Stimulated activated naive CD4-positive, alpha-beta T cell (primary cell): ENCODE results near the gene CNTLN.
"Not testable (repeated sequence)": the region's sequence is repeated elsewhere in the genome, so short reads cannot be mapped to it uniquely, and the experiment has no call there.

ENCODE experiments used
- DNase-seq, 6 experiments: peaks; one replicate each; lab custom pipeline; 2025; lab: John Stamatoyannopoulos, UW

CNTLN gene

DNA sequence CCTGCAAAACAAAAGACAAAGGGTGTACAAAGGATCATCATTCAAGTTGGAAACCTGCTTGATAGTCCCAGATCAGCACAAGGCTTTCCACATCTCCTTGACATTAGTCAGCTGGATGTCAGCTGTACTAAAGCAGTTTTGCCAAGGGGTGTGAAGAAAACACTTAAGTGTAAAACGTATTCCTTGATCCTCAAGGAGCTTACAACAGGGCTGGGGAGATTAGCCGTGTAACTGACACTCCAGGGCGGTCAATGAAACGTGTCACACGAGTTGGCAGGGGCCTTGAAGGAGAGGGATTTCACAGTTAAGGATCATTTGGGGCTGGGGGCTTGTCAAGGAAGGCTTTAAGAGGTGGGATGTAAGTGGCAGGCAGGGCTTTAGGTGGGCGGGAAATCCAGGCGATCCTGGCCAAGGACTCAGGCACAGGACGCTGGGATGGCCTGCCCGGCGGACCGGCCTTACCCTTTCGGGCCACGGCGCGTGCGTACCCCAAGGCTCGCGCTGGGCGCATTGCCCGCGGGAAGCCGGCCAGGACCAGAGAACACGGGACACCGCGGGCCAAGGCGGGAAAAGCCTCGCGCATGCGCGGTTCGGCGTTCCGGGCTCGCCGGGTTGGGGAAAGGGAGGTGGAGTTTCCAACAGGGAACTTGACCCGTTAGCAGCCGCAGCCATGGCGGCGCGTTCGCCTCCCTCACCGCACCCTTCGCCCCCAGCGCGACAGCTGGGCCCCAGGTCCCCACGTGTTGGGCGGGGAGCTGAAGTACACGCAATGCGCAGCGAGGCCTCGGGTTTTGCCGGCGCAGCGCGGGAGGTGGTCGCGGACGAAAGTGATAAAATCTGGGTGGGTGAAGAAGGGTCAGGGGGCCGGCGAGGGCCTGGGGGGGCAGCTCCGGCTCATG is at the start of gene CNTLN:
CNTLN (plus strand) TSS at position 645 of the 899 bp plus-strand sequence; CDS start at position 671, 26 bp downstream.
- no peak for DNase-seq

DNA sequence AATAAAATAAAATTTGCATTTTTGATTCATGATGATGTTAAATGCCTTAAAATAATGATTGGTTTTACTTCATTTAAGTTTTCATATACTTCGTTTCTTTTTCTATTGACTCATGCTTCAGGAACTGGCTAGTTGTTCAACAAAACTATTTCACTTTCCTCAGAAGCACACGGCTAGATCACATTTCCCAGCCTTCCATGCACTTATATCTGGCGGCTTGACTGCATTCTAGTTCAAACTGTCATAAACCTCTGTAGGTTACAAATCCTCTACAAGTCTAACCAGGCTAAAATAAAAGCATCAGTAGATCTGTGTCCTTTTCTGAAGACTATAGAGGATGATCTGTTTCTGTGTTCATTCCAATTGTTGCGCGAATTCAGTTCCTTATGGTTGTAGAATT is 46.3 kb upstream of the CNTLN start:
- DNase-seq, result no peak

- DNase-seq, result no peak
These were observed 44.8 kb upstream of the CNTLN start for GRCh38 chr9:17090041-17090440.

DNA sequence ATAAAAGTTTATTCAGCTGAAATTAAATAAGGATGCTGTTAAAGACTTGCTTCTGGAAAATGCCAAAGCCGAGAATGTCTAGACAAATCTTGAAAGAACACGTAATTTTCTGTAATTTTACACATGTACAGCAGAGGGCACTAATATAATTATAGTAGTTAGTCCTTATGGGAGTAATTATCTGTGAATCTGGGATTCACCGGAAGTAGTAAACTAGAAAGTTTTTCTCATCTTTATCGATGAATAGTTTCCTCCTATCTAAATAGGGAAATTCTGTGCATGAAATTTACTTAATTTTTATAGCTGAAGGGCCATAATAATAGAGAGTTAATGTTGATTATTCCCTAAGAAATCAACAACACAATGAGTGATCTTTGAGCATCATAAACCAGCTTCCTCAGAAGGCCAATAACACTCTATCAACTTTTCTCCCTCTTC is 18.4 kb upstream of the CNTLN start:
- no peak for DNase-seq

GRCh38 chr9:17117372-17117771 is 17.5 kb upstream of the CNTLN start:
- DNase-seq, result no peak

DNA sequence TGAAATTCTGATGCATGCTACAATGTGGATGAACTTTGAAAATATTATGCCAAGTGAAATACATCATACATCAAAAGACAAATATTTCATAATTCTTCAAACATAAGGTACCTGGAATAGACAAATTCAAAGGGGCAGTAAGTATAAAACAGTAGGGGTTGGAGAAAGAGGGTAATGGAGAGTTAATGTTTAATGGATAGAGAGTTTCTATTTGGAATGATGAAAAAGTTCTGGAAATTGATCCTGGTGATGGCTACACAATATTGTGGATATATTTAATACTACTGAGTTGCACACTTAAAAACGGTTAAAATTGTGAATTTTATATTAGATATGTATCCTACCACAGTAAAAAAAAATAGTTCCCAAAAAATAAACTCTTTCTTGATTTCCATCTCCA is 14.6 kb upstream of the CNTLN start:
- DNase-seq, result no peak

DNA sequence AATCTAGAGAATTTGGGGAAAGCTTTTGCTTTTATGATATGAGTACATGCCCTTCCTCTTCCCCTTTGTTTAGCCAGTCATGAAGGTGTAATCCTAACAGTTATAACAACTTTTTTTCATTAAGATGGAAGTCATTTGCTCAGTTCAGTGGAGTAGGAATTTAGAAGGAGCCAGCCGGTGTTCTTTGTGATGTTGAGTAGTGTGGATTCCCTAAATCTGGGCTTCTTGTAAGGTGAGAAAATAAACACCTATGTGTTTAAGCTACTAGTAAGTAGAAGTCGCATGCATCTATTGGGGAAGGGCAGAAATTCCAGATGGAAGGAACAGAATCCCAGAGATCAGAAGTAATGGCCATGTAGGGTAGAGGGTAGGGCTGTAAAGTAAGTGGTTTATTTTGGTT is 13.6 kb upstream of the CNTLN start:
- no peak for DNase-seq

GRCh38 chr9:17130291-17130690 is 4.5 kb upstream of the CNTLN start:
- DNase-seq, result no peak

DNA sequence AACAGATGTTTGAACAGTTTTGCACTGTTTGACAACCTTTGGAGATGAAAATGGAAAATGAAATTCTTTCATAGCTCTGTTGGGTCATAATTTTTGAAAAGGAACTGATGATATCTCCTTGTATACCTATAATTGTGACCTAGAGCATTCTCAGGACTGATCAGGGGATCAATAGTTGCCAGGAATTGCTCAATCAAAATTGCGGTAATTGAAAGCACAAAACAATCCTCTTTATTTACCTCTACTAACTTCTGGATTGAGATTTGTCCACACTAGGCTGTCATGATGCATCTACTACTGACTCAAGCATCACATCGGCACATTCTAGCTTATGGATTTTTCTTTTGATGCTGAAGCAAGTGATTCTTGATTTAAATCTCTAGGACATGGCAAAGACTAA is 4.1 kb upstream of the CNTLN start:
- no peak for DNase-seq

- DNase-seq, result no peak
These were observed 3.3 kb upstream of the CNTLN start for GRCh38 chr9:17131494-17131893.

DNA sequence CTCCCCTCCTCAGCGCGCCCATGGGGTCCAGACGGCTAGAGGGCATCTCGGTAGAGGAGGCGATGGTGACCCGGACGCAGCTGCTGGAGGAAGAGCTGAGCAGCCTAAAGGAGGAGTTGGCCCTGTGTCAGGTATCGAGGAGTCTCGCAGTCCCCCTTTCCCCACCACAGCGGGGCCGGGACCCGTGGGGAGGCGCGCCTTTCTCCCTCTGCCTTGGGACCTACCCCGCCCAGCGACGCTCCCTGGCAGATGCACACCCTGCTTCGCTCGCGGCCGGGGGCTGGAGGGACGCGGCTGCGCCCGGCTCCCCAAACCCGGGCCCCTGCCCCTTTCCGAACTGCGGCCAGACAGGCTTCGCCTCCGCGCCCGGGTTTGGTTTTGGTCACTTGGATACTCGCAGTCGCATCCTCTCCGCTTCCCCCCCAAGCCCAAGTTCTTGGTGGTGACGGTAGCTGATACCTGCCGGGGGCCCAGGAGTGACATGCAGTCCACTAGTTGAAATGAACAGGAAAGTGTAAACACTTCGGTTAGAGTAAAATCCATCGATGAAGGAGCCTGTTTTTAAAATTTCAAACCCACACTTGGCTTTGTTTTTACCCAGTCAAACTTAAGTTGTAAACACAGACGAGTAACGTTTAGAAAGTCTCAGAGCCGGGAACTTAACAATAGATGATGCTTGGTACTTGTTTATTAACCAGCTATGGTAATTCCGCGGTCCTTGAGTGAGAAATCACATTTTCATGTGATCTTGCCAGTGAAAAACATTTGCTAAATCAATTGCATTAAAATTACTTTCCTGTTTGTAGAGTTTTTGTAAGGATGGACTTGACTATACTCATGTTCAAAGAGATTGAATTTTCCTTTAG is 688 bp downstream of the CNTLN start:
- DNase-seq, result no peak

- DNase-seq, result no peak
These were observed 2.7 kb downstream of the CNTLN start for GRCh38 chr9:17137566-17137965.

- no peak for DNase-seq
These were observed 3.7 kb downstream of the CNTLN start for GRCh38 chr9:17138503-17138902.

DNA sequence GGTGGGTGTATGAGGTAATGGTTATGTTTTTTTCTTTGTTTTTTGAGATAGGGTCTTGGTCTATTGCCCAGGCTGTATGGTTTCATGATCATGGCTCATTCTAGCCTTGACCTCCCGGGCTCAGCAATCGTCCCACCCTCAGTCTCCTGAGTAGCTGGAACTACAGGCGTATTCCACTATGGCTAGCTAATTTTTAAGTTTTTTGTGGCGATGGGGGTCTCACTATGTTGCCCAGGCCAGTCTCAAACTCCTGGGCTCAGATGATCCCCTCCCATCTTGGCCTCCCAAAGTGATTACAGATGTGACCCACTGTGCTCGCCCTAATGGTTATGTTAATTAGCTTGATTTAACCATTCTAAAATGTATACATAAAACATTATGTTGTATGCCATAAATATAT is 5.6 kb downstream of the CNTLN start:
- DNase-seq, result no peak

- no peak for DNase-seq
These were observed 13.5 kb downstream of the CNTLN start for GRCh38 chr9:17148324-17148723.

- DNase-seq, result no peak
These were observed 24.6 kb downstream of the CNTLN start for GRCh38 chr9:17159469-17159868.

- DNase-seq, result no peak
These were observed 25.5 kb downstream of the CNTLN start for GRCh38 chr9:17160327-17160726.

DNA sequence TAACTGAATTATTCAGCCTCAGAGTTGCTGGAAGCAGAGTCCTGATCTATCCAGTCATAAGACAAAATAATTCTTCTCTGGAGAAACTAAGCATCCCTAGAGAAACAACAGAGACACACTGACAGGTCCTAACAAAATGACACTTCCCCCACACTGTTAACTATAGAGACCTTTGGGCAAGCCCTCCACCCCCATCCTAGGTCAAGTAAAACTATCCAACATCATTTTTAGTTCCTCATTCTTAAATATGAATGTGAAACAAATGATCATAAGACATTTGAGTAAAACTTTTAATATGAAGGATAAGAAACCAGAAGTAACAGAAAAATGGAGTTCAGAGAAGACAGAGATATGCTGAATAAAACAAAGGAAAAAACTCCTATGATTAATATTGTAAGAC is 30.9 kb downstream of the CNTLN start:
- no peak for DNase-seq

DNA sequence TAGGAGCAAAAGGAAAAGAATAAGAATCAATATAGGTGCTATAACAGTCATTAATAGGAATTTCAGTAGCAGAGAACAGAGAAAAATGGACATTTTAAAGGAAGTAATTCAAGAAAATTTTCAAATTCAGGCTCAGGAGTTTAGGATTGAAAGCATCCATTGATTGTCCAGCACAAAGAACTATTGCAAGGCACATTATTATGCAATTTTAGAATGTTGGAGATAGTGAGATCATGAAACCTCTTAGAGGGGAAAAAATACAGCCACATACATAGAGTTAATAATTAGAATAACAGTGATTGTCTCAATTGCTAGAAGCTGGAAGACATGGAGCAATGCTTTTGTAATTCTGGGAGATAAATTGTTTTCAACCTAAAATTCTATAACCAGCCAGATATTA is 31.5 kb downstream of the CNTLN start:
- DNase-seq, result no peak

- no peak for DNase-seq
These were observed 36.7 kb downstream of the CNTLN start for GRCh38 chr9:17171309-17172094.

GRCh38 chr9:17177496-17177895 is 42.7 kb downstream of the CNTLN start:
- DNase-seq, result not testable (repeated sequence)

- no peak for DNase-seq
These were observed 50.7 kb downstream of the CNTLN start for GRCh38 chr9:17185481-17186029.
